ENCODE results near the gene DNAJC5G.

- TF ChIP-seq CTCF (IDR thresholded peaks at IDR 0.05) (no peak), EP300 (IDR thresholded peaks at IDR 0.05) (no peak)
Observed at GRCh38 chr2:27261241-27261925, 13.8 kb upstream of the DNAJC5G start.
